OCI-M2 (cell line): ENCODE data around the gene GPR183.

Source experiments
- DNase-seq: peaks from one replicate; lab custom pipeline; 2025; ENCODE audit not compliant: unreplicated experiment; lab: John Stamatoyannopoulos, UW

Gene GPR183

DNA sequence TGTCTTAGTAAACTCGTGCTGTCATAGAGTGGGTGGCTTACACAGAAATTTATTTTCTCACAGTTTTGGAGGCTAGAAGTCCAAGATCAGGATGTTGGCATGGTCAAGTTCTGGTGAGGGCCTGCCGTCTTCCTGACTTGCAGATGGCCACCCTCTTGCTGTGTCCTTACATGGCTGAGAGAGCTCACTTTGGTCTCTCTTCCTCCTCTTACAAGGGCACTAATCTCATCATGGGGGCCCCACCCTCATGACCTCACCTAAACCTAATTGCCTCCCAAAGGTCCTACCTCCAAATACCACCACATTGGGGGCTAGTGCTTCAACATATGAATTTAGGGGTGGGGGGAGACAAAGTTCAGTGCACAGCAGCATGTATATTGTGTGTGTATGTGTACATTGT, 34.7 kb downstream of the GPR183 start:
- DNase-seq = no peak

DNA sequence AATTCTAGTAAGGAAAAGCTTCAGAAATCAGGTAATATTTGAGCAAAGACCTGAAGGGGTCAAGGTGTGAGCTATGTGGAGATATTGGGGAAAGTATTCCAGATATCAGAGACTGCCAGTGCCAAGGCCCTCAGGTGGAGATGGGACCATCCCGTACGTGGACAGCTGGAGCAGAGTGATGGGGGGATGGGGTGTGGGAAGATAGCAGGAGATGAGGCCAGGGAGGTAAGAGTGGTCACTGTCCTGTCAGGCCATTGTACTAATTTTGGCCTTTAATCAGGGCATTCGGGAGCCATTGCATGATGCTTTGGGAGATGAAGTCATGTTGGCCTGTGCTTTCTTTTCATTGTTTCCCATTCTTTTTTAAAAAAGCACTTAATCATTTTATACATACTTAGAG, 36.0 kb downstream of the GPR183 start:
- no peak for DNase-seq

DNA sequence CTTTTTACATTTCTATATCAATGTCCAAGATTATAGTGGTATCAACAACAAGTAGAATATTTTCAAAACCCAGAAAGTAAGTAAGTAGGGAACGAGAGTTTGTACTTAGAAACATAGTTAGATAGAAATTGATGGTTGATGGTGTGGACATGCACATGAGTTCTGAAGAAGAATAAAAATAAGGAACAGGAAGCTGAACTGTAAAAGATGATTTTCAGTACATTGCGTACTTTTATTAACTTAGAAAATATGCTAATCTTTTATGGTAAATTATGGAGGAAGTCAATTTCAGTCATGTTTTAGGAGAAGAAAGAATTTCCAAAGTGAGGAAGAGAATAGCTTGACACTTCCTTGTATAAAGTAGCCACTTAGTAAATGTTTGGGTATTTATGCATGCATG, 36.7 kb downstream of the GPR183 start:
- no peak for DNase-seq

DNA sequence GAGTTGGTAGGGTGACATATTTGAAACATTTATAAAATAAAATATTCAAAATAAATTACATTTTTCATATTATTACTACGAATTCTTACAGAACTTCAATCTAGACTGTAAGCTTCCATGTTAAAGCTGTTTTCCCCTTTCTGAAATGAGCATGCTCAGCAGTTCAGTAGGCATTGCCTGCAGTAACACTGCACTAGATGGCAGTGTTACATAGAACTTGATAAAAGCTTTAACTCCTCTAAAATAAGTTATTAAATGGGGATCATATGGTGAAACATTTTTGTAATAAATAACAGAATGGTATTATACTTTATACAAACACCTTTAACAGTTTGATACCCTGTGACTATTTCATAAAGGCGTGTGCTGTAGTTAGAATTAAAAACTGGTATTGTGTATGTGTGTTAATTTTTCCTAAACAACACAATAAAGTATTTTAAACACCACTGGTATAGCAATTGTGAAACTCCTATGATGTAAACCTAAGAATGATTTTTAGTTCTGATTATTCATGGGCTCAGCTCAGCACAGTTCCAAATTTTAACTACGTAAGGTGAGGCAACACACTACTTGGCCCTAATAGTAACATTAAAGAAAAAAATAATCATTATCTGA, 37.5 kb downstream of the GPR183 start:
- DNase-seq = no peak

DNA sequence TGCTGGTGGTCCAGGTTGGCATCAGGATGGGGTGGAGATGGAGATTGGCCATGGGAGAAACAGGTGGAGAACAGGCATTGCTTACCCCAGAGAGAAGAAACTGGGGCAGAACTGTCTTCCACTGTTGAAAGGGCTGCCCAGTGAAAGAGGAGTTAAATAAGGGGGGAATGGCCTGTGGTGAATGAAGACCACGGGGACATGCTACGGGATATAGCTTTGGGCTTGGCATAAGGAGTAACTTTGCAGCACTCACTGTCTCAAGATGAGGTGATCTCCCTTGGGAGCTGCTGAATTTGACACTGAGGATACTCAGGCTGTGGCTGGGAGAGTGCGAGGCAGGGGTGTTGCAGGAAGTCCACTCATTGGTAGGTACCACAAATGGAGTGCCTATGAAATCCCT, 38.4 kb downstream of the GPR183 start:
- no peak for DNase-seq

DNA sequence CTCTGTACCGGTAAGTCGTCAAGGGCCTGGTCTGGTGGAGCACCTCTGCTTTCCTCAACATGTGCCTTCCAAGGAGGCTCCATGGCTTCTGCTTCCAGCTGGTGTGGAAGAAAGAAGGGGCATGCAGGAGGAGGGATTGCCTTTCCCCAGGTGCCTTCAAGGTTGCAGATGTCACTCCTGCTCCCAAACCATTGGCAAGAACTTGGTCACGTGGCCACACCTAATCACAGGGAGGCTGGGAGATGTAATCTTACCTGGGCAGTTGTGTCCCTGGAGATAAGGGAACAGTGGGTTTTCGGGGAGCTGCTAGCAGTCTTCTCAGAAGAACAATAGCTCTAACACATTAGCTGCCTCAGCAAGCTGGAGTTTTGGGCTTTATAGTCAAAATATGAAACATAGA, 39.3 kb downstream of the GPR183 start:
- DNase-seq = no peak

DNA sequence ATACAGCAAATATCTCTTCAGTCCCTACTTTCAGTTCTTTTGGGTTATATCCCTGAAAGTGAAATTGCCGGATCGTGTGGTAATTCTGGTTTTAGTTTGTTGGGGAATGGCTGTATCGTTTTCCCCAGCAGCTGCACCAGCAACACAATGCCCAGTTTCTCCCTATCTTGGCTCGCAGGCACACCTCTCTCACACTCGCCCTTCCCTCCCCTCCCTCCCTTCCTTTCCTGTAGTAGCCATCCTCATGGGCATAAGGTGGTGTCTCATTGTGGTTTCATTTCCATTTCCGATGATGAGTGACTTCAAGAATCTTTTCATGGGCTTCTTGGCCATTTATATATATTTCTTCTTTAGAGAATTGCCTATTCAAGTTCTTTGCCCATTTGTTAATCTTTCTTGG, 40.4 kb downstream of the GPR183 start:
- no peak for DNase-seq

DNA sequence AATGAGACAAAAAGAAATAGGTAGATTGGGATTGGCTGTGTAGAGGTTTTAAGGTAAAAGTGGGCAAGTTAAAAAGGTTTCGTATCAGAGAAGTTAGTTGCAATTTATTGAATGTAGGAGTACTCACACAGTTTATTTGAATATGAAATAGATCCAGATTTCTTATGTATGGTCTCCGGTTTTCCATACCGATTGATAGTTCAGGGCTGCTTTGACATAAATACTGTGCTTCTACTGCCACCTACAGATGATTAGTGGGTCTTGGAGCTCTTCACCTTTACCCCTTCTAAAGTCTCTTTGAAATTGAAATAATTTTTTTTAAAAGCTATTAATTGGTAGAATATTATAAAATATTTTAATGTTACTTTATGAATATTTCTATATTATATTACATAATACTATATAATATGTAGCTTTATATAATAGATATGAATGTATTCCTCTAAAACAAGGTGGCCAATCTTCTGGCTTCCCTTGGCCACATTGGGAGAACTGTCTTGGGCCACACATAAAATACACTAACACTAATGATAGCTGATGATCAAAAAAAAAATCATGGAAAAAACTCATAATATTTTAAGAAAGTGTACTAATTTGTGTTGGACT, 41.3 kb downstream of the GPR183 start:
- DNase-seq = no peak

DNA sequence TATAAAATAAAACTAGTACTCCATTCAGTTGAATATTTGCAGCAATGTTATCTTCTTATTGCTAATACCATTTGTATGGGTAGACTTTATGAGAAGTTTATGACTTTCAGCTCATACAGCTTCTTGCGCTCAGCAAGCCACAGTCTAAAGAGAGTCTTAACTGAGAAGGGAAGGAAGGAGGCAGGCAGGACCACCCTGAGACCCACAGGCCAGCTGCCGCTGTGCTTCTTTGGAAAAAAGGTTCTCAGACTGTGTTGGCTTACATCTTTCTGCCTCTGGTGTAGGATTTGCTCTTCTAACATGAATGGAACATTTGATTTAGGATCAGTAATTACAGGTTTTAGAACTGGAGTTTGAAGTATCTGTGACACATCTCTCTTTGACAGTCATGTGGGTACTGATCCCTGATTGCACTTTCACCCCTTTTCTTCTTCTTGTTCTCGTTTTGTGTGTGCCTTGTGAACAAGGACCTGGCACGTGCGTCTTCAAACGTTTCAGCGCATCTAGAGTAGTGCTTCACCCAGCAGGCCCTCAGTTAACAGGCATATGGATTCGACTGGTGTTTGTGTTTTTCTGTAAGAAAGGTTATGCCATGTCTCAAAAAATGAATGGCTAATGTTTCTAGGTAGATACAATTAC, 41.9 kb downstream of the GPR183 start:
- no peak for DNase-seq

DNA sequence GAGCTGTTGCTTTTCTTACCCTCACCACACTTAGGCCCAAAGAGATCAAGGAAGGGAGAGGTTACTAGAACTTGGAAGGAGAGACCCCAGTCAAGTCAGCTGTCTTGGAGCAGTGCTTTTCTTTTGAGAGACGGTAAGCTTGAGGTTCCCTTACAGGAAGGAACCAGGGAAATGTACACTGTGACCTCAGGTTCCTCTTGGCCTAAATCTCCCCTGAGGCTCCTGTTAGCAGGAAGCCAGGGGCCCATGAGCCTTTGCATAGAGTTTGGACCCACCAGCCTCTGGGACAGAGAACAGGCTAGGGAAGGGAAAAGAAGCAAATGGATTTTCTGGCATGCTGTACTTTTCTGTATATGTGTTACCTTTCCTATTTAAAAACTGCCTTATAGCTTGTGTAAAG, 43.1 kb downstream of the GPR183 start:
- DNase-seq = no peak

DNA sequence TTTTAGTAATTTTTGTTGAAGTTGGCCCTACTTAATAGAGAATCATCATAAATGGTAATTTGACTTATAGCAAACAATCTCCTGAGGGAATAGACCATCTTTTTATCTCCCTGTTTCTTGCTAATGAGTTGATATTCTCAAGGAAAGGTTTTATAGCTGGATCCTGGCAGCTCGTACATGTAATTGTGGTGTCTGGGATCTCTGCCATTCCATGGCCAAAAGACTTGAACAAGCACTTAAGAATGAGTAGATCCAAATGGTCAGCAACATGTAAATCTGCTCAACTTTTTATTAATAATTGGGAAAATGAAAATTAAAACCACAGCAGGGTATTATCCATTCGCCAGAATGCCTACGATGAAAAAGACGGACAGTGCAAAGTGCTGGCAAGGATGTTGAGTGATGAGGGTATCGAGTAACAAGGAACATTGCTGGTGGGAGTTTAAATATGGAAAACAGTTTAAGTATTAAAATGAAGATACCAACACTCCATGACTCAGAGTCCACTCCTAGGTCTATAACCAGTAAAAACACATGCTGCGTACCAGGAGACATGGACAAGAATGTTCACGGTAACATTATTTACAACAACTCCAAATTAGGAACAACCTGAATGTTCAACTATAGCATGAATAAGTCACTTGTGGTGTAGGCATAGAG, 43.9 kb downstream of the GPR183 start:
- DNase-seq = no peak

DNA sequence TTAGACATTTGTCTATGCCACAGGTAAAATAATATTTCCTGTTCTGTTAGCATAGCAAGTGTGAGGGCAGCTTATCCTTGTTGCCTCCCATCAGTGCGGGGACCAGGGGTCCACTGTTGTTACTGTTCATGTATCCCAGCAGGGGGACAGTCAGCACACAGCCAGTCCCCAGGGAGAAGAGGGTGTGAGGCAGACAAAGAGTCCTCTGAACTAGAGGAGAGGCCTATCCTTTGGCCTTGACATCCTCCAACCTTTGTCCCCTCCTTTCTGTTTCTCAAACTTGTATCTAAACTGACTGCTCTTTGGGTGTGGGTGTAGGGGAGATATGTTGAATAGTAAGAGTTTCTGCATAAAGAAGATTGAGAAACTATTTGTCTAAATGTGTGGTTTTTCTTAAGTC, 46.1 kb downstream of the GPR183 start:
- no peak for DNase-seq

DNA sequence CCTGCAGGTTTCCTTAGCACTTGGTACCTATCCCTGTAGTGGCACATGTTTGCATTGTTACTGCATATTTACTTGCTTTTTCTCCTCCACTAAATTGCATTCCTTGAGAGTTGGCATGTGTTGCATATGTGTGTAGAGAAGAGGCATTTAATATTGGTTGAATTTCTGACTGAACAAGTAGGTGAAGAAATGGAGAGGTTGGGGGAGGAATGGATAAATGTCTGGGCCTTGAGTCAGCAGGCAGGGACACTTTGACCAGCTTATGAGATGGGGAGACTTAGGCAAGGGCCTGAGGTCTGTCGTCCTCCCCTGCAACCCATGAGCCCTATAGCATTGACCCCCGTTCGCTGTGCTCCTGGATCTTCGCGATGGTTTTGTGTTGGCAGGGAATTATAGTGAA, 47.0 kb downstream of the GPR183 start:
- no peak for DNase-seq

DNA sequence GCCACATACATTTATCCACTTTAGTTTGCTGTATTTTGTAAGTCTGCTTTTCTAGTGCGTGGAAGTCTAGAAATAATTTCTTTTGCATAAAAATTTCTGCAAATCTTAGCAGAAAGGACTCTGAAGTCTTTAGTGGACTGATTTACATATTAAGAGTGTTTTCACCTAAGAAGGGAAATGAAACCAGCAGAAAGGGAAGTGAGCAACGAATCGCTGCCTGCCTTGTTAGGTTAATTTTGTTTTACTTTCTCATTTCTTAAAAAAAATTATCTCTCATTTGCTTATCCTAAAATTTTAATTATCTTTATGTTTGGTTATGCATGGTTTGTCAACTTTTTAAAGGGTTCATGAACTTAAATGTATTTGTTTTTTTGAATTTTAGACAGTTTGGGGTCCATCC, 48.3 kb downstream of the GPR183 start:
- no peak for DNase-seq

DNA sequence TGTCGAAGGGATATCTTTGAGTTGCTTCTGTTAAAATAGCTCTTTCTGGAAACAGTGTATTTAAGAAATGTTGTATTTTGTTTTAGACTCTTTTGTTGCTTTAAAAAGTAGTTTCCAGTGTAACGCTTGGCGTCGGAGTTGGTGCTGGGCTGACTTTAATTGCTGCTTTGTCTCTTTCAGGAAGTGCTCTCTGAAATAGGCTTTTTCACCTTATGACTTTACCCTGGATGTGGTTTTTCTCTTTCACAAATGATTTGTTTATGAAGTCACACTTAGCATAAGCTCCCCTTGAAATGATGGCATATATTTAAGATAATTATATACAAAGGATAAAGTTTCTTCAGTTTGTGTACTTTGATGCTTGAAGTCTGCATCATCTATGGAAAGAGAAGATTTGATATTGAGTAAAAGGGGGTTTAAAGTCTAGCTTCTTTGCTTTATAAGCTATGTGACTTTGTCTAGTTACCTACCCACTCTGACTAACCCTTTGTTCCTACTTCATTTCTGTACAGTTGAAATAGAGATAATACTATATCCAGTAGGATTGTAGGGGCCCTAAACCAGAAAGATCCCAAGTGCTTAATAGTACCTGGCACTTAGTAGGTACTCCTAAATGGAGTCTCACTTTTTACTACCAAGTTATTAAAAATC, 48.9 kb downstream of the GPR183 start, which contains the start of gene GPR18:
Gene GPR18, minus strand, starts transcription at position 170 of the 651 bp plus-strand sequence. CDS start 2,507 bp downstream, outside the sequence.
- DNase-seq = no peak

DNA sequence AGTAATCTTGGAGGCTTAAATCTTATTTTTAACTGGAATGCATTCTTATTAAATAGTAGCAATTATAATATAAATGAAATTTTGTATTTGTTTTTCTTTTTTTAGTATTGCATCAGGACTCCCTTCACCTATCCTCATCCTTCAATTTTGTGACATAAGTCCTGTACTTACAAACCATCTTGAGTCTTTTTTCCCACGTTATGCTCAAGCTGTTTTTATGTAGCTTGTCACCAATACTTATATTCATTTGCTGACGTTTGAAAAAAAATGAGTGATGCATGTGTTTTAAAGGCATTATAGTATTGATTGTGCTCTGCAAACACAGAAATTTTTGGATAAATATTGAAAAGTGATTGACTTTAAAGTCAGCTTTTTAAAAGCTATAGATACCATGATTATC, 49.9 kb downstream of the GPR183 start:
- DNase-seq = no peak

DNA sequence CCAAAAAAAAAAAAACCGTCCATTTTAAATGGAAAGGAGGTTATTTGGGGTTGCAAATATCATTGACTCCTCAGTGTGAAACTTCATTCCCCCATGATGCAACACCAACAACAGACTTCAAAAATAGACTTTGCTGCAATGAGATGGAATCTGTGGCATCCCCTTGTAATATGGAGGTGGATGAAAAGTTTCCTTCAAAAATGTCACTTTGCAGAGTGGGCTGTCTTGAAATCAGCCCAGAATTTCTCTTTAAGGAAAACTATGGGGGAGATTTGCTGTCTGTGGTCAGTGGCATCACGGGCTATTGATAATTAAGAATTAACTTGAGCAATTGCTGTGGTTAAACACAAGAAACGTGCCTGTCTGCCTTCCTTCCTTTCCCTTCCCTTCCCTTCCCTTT, 50.5 kb downstream of the GPR183 start:
- DNase-seq = no peak

DNA sequence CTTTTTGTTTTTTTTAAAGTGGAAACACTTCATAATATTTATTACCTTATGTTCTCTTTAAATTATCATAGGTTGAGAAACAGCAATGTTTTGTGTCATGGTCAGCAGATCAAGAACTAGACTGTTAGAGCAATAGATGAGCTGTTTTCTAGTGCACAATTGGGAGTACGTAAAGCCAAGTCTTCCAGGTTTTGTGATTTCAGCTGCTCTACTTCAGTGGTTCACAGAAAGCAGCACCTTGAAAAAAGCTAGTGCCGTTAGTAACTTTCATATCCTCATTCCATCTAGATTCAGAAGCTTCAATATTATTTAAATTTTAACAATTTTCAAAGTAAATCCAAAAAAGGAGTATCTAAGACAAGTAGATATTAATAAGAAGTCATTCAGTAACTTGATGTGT, 50.9 kb downstream of the GPR183 start:
- DNase-seq = no peak

DNA sequence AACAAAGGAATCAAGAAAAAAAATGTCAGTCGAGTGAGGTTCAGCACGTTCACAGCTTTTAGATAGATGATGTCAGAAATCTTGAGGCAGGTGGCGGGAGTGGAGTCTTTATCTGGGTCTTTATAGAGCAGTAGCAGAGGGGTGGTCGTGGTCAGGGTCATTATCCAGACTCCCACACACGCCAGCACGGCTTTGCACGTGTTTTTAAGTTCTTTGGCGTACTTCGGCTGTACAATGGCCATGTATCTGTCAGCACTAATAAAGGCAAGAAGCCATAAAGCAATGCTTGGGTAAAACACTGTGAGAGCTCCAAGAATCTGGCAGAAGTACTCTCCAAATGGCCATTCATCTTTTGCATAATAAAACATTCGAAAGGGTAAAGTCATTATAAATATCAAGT, 51.9 kb downstream of the GPR183 start:
- no peak for DNase-seq

DNA sequence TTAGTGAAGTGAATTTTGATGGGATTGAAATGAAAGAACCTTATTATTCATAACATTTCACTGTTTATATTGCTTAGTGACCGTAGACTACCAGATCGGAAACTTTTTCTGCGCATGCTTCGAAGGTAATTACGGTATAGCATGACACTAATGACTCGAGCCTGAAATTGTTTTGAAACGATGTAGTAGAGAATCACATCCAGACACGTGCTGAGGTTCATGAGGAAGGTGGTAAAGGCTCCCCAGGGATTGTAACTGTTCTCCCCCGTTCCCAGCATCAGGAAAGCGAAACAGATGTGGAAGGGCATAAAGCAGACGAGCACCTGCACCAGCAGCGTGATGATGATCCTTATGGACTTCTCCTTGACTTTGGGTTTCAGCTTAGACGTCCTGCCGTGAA, 52.4 kb downstream of the GPR183 start:
- DNase-seq = no peak

DNA sequence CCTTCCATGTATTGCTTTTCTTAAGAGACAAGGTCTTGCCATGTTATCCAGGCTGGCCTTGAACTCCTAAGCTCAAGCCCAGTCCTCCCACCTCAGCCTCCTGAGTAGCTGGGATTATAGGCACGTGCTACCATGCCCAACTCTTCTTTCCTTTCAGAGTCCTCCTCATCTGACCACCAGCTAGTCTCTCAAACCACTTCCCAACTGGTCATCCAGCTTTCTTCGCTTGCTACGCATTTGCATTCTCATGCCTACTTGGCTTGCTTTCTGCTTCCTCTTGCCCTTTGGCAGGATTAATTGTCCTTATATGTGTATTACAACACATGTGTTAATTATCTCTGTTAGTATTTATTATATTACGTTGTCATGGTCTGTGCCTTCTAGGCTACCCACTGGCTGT, 55.3 kb downstream of the GPR183 start:
- no peak for DNase-seq
